Mesodermal cell (in vitro differentiated cells): ENCODE data around the gene C16orf95.

ENCODE experiments used
- H3K27ac ChIP-seq: 2 replicates; pipeline ENCODE4 v1.7.0; 2013; ENCODE audit warnings: mild to moderate bottlenecking, low read depth, low read length, moderate library complexity; ENCODE audit not compliant: severe bottlenecking
- H3K36me3 ChIP-seq: 2 replicates; pipeline ENCODE4 v1.7.1; 2013; ENCODE audit warnings: mild to moderate bottlenecking, low read length, moderate library complexity; ENCODE audit not compliant: control insufficient read depth, insufficient read depth
- H3K4me1 ChIP-seq: one replicate; pipeline ENCODE4 v1.7.1; 2013; ENCODE audit warnings: mild to moderate bottlenecking, low read length; ENCODE audit not compliant: insufficient read depth, control insufficient read depth, poor library complexity, severe bottlenecking
- H3K4me3 ChIP-seq: 2 replicates; pipeline ENCODE4 v1.7.0; 2013; ENCODE audit warnings: low read length, control low read depth, mild to moderate bottlenecking; ENCODE audit not compliant: insufficient read depth, poor library complexity, severe bottlenecking; ENCODE audit errors: extremely low read depth
- H3K9me3 ChIP-seq: 2 replicates; pipeline ENCODE4 v1.7.1; 2013; ENCODE audit warnings: mild to moderate bottlenecking, low read length, moderate library complexity; ENCODE audit not compliant: control insufficient read depth
- WGBS, 2 experiments: methylation state at CpG; one replicate each; pipeline ENCODE4 v1.1.5; 2013; ENCODE audit warnings: missing lambda C conversion rate in 2 of 2; ENCODE audit not compliant: insufficient coverage in 2 of 2; 5-methylcytosine and 5-hydroxymethylcytosine counted together

C16orf95 gene

DNA sequence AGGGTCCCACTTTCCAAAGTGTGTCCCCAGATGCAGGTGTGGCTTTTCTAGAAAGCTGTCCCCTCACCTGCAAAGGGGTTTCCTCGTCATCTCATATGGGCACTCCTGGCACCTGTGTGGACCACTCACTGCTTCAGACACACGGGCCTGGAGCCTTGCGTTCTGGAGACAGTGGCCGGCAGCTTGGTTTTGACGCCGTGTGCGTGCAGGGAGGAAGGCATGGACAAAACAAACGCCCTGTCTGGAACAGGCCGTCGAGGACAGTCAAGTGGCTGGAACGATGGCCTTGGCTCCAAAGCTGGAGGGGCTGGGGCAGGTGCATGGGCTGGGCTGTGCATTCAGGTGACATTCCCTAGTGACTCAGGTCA lies 13.0 kb upstream of the C16orf95 start:
- 94 to 96% methylated on average over 10 to 11 of the region's 11 CpGs for WGBS, 2 experiments
- H3K9me3 ChIP-seq = no peaks in the 10 kb centered on the region
- H3K4me1 ChIP-seq = peaks cover 22% of the 10 kb centered on the region
- H3K4me3 ChIP-seq = no peak overlapping the region
- H3K27ac ChIP-seq = no peak overlapping the region
- H3K36me3 ChIP-seq = peaks cover 42% of the 10 kb centered on the region

DNA sequence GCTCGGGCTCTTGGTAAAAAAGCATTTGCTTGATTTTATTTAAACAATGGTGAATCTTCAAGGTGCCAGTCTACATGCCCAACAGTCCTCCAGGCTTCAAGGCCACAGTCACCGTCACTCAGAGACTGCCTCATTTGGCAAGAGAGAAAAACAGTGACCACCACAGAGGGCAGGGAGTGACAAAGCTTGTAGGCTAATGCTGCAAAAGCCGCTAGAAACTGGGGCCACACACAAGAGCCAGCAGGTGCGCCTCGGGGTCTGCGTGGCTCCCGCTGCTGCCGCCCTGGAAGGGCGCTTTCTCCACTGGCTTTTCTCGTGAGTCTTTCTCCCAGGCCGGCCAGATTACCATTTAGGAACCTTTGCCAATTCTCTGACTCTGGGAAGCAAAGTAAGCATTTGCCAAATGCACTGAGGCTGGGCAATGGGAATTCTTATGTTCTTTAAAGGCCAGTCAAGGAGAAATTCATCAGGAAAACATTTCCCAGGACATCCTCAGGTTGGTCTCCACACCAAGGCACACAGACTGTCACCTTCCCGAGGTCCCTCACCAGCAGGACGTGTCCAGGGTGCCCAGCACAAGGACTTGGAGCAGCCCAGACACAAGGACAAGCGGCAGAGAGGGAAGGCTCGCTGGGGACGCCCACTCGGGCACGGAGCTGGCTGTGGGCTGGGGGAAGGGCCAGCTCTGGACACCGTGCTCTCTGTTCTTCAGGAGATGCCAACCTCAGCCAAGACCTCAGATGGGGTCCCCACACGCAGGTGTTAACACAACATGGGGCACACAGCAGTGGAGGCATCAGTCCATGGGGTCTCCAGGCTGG lies 12.5 kb upstream of the C16orf95 start:
- H3K4me1 ChIP-seq = peaks cover 24% of the 10 kb centered on the region
- no peak overlapping the region for H3K27ac ChIP-seq
- H3K36me3 ChIP-seq = peaks cover 37% of the 10 kb centered on the region
- 93 to 98% methylated on average over 19 to 20 of the region's 20 CpGs for WGBS, 2 experiments
- H3K9me3 ChIP-seq = no peaks in the 10 kb centered on the region
- H3K4me3 ChIP-seq = no peak overlapping the region

DNA sequence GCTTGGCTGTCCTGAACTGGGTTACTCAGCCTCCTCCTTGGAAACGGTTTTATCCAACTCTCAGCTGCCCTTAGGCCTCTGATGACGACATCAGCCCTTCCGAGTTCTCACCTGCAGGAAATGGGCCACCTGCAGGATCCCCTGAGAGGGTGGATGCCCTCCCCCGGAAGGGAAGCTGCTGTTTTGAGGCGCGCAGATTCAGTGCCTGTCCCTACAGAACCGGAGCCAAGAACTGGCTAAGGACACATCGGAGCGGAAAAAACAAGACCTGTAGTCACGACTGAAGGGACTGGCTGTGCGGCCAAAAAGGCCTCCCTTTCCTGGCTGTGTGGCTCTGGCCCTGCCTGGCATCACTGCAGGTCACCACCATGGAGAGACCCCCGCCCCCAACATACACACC lies 11.7 kb upstream of the C16orf95 start:
- Histone ChIP-seq H3K27ac (no peak overlapping the region), H3K36me3 (peaks cover 30% of the 10 kb centered on the region), H3K9me3 (no peaks in the 10 kb centered on the region), H3K4me1 (peaks cover 24% of the 10 kb centered on the region), H3K4me3 (no peak overlapping the region)
- WGBS, 2 experiments = 91 to 92% methylated on average over 10 to 12 of the region's 12 CpGs

DNA sequence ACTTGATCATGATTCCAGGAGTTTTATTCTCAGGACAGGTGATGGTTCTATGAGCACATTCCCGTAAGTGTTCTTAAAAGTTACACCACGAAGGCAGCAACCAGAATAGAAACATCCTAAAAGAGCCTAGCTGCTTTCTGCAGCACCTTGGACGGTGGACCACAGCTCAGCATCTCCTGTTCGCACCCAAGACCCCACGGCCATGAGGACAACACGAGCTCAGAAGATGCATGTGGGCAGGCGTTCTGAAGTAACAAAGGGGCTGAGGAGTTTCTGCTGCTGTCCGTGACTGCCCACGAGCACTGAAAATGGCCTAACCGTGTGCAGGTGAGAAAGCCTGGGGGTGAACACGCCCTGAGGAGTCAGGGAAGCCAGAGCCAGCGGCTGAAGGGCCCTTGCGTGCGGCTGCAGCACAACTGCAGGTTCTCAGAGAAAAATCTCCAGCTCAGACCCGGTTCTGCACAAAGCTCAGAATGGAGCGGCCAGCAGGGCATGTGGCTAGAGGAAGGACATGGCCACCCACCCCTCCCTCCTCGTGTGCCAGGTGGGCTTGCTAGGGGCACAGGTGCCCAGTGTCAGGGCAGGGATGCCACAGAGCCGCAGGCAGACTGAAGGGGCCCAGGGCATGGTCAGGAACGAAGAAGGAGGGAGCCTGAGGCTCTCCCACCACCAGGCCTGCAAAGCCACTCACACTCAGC lies 10.8 kb upstream of the C16orf95 start:
- H3K27ac ChIP-seq = no peak overlapping the region
- H3K9me3 ChIP-seq = no peaks in the 10 kb centered on the region
- H3K36me3 ChIP-seq = peaks cover 27% of the 10 kb centered on the region
- peaks cover 24% of the 10 kb centered on the region for H3K4me1 ChIP-seq
- H3K4me3 ChIP-seq = no peak overlapping the region
- 88 to 91% methylated on average over 18 to 19 of the region's 19 CpGs for WGBS, 2 experiments

DNA sequence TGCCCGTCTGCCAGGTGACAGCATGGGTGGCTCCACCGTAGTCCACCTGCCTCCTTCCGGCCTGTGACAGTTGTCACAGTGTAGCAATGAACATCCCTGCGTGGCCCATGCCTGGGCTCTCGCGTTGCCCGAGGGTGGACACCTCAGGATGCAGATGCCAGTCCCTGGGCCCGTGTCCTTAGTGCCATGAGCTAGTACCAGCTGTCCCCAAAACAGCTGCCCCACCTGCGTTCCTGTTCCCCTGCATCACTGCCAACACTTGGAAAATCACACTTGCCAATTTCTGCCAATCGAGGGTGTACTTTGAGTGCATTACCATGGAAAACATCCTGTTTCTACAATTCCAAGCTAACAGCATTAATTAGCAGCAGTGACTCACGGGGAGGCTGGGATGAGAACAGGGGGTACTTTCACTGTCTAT lies 9.0 kb upstream of the C16orf95 start:
- Histone ChIP-seq H3K9me3 (no peaks in the 10 kb centered on the region), H3K27ac (no peak overlapping the region), H3K36me3 (peaks cover 16% of the 10 kb centered on the region), H3K4me3 (no peak overlapping the region), H3K4me1 (peaks cover 18% of the 10 kb centered on the region)
- WGBS, 2 experiments = 81 to 95% methylated on average over 9 to 10 of the region's 11 CpGs

DNA sequence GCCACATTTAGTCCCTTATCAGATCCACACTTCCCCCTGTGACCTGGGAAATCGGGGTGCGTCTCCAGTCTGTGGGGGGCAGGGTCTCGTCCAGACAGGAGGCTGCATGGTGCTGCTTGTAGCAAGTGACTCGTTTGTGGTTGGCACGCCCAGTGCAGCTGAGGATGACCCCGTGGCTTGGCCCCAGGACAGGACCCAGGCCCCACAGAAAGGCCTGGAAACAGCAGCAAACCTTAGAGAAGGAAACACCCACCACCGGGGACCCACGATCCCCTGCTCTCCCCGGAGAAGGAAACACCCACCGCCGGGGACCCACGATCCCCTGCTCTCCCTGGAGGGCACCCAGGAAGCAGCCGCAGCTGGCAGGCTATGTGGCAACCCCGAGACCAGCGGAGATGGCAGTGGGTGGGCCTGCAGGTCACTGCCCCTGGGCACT lies 8.2 kb upstream of the C16orf95 start:
- peaks cover 18% of the 10 kb centered on the region for H3K4me1 ChIP-seq

DNA sequence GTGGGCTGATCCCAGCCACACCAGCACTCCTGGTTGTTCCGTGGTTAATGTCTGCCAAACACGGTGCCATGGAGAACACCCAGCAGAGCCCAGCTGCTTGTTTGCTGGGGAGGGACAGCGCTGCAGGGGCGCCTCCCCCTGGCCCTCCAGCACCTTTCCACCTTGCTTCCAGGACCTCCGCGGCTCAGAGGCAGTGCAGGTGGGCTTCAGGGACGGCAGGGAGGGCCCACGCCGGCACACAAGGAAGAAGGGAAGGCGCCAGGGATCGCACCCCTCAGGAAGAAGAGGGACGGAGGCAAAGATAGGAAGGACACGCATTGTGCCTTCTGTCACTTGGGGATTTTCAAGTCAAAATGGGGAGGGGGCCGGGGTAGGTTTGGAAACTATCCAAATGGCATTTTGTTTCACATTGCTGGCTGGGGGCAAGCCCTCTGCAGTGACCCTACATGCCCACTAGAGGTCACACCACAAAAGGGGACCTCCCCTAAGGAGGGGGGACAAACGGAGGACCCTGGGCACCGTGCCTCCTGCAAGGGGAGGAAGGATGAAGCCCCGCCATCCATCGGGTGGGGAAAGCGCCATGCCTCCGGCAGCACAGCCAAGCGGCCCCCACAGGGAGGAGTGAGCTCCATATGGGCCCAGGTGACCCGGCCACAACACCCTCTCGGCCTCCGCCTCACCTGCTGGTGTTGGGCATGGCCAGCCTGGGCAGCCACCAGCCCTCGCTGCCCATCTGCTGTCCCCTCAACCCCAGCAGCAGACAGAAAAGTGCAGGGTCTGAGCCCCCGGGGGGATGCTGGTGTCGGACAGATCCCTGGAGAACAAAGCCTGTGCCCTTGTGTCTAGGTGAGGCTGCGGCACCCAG lies 7.5 kb upstream of the C16orf95 start:
- H3K4me3 ChIP-seq = no peak overlapping the region
- peaks cover 18% of the 10 kb centered on the region for H3K4me1 ChIP-seq
- H3K9me3 ChIP-seq = no peaks in the 10 kb centered on the region
- WGBS, 2 experiments = 71 to 72% methylated on average over 18 to 25 of the region's 28 CpGs
- H3K27ac ChIP-seq = no peak overlapping the region
- peaks cover 2% of the 10 kb centered on the region for H3K36me3 ChIP-seq

More for the DNA sequence above, 8.2 kb upstream of the C16orf95 start:
- Histone ChIP-seq H3K9me3 (no peaks in the 10 kb centered on the region), H3K36me3 (peaks cover 9% of the 10 kb centered on the region), H3K27ac (no peak overlapping the region), H3K4me3 (no peak overlapping the region)
- WGBS, 2 experiments = 89 to 90% methylated on average over 12 to 14 of the region's 15 CpGs

DNA sequence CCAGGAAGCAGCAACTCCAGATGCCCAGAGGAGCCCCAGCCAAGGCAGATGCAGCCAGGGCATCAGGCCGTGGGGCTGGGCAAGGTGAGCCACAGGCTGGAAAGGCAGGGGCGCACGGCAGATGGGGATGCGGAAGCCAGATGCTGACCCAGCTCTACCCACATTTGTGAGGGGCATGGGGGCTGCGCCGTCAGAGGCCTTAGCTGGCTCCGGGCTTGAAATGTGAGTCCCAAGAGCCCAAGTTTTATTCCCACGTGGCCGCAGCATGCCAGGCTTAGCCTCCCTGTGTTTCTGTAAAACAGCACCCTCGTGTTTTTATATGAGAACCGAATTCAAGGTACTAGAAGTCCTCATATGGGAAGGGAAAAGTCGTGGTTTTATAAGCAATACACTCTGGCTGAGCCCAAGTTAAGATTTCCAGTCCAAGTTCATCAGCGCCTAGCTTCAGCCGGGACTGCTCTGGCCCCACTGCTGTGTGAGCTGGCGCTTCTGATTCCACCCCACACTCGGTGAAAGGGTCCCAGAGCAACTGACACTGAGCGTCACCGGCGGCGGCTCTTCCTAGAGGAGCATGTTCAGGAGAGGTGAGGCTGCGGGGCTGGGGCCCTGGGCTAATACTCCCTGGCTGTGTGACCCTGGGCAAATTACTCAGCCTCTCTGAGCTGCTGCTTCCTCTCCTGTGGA lies 6.7 kb upstream of the C16orf95 start:
- Histone ChIP-seq H3K36me3 (no peaks in the 10 kb centered on the region), H3K4me1 (peaks cover 18% of the 10 kb centered on the region), H3K4me3 (no peak overlapping the region), H3K9me3 (no peaks in the 10 kb centered on the region), H3K27ac (no peak overlapping the region)
- WGBS, 2 experiments = 95 to 96% methylated on average over 21 of the region's 21 CpGs

DNA sequence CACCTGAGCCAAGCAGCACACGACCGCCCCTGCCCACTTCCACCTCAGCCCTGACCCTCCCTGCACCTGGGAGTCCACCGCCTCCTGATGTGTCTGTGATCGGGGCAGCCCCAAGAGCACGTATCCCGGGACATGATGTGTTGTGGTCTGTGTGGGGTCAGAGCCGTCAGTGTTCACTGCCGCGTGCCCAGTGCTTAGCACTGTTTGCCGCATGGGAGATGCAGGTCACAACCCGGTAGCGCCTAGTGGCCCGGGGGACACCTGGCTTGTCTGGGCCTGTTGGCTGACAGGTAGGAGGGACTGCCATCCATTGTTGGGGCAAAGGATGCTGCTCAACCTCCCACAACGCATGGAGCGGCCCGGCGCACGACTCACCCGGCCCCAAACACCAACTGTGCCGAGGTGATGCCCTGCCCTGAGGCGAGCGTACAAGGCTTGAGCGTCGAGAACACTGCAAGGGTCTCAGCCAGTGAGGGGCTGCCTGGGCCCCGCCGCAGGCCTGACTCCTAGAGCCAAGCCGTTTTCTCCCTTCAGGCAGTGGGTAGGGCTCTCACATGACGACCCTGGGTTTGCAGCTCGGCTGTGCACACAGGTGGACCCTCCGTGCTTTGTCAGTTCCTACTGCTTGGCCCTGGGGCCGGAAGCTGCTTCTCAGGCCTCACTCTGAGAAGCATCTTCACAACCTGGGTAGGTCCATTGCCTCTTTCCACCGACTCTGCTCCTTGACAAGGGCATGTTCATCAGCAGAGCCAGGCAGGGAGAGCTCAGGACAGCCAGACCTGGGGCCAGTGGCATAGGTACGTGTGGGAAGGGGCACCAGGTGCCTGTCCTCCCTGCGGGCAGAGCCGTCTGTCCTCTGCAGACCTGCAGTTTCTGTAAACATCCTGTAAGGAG lies 5.9 kb upstream of the C16orf95 start:
- Histone ChIP-seq H3K36me3 (no peaks in the 10 kb centered on the region), H3K4me1 (peaks cover 18% of the 10 kb centered on the region), H3K4me3 (no peak overlapping the region), H3K27ac (no peak overlapping the region), H3K9me3 (no peaks in the 10 kb centered on the region)
- whole genome bisulfite sequencing, 2 experiments = 92 to 95% methylated on average over 34 to 35 of the region's 35 CpGs
